HG02588 (cell line): ENCODE data around the gene TMEM147.
"Not testable (repeated sequence)": the region's sequence is repeated elsewhere in the genome, so short reads cannot be mapped to it uniquely, and the experiment has no call there.

ENCODE experiments used
- ATAC-seq: cut with Tn5 transposase; IDR thresholded peaks from one replicate; pipeline ENCODE4 v1.9.1; 2021; ENCODE audit warnings: mild to moderate bottlenecking, moderate library complexity; ENCODE audit not compliant: unreplicated experiment

The TMEM147 gene

DNA sequence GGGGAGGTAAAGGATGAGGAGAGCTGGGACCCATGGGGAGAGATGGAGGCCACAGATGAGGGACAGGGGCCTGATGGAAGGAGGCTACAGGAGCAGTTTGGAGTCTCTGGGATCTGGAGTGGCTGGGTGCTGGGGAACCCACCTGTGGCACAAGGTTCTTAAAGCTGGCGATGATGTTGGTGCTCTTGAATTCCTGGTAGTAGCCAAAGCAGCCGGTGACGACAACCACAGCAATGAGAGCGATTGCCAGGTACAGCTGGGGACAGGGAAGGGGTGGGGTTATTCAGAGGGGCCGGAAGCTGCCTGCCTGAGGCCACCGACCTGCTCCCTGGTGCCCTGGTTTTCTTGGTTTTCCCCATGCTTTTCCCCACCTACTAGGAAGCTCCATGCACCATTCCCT lies 15.3 kb downstream of the TMEM147 start:
- no peak for ATAC-seq

DNA sequence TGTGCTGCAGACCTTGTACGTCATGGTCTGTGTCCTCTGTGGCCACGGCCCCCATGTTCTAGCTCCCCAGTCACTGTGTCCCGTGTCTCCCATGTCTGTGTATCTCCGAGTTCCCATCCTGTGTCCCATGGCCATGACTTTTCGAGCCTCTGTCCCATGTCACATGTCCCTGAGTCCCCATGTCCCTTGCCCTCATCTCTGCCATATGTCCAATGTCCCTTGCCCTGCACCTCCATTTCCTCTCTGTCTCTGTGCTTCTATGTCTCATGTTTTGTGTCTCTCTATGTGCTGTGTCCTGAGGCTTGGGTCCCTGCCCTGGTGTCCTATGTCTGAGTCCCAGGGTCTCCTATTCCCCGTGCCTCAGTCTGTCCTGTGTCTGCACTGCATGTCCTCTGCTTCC lies 16.0 kb downstream of the TMEM147 start:
- no peak for ATAC-seq

DNA sequence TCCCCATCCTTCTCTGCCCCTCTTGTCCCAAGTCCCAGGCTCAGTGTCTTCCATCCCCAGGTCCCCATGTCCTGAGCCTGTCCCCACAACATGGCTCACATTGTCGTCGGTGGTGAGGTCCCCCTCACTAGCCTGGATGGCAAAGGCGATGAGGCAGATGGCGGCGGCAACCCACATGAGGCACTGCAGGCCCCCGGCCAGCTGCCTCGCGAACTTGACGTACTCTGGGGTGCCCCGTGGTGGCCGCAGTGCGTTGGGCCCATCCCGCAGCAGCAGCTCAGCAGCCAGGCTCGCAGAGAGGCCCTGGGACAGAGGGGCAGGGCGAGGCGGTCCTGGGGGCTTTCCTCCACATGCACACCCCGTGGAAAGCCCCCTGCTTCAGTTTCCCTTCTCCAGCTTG lies 16.9 kb downstream of the TMEM147 start:
- no peak for ATAC-seq

DNA sequence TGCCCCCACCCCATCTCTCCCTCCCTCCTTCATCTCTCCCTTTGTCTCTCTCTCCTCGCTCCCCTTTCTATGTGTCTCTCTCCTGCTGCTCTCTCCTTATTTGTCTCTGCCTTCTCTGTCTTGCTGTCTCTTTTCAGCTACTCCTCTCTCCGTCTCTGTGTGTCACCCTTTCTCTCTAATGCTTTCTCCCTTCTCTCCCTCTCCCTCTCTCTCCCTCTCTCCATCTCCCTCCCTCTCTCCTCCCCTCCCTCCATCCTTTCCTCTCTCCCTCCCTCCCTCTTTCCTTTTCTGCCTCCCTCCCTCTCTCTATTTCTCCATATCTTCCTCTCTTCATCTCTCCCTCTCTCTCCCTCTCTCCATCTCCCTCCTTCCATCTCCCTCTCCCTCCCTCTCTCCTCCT lies 17.4 kb downstream of the TMEM147 start:
- no peak for ATAC-seq

DNA sequence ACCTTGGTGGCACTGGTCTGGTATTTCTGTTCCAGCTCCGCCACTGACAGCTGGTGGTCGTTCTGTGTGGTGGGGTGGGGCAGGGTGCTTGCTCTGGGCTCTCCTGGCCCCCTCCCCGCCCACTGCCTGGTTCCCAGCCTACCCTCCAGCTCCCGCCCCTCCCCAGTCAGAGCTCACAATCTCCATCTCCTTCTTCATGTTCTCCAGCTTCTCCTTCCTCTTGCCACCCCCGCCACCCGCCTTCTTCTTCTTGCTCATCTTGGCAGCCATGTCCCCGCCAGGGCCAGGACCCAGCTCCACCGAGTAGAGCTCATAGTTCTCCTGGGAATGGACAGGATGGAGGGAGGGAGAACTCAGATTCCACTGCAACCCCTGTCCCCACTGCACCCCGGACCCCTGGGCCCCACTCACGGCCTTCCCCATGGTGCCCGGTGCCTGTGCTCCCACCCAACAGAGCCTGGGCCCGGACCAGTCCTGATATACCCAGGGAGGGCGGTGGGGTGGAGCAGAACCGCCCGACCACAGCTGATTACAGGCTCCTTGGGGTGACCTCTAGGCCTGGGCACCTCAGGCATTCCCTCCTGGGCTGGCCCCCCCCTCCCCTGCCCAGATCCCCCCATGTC lies 17.9 kb downstream of the TMEM147 start, which contains the start of gene ATP4A:
ATP4A (minus strand) TSS at position 452 of the 623 bp plus-strand sequence; CDS start at position 423, 29 bp downstream.
- no peak for ATAC-seq

DNA sequence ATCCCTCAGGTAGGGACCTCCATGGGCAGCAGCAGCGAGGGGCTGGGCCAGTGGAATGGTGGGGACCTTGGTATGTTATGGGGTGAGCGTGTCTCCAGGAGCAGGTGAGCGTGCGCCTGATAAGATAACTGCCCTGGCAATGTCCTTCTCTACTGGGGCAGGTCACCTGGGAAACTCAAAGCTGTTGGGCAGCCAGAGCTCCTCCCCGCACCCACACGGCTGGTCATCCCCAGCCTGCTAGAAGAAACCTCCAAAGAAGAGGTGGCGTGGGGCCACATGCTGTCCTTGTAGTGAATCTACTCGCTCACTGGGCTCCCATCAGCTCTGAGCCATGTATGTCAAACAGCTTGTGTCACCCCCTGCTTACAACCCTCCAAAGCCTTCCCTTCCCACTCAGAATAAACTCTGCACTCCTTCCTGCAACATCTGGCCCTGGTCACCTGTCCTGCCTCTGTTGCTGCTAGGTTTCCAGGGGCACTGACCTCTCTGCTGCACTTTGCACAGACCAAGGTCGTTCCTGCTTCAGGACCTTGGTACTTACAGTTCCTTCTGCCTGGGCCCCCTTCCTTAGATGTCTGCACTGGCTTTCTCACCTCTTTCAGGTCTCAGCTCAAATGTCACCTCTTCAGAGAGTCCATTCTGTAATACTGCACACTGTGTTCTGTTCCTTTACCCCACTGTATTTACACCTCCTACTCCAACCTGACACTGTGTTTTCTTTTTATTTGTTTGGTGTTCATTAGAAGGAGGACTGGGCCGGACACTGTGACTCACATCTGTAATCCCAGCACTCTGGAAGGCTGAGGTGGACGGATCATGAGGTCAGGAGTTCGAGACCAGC lies 19.8 kb downstream of the TMEM147 start:
- ATAC-seq = no peak

DNA sequence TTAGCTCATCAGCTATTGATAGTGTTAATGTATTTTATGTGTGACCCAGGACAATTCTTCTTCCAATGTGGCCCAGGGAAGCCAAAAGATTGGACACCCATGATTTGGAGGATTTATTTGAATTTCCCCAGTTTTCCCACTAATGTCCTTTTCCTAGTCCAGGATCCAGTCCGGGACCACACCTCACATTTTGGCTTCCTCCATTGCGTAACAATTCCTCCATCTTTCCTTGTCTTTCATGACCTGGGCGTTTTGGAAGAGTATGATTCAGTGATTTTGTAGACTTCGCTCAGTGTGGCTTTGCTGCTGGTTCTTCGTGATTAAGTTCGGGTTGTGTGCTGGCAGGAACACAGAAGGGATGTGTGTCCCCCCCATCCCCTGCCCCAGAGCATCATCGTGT lies 21.3 kb downstream of the TMEM147 start:
- no peak for ATAC-seq

DNA sequence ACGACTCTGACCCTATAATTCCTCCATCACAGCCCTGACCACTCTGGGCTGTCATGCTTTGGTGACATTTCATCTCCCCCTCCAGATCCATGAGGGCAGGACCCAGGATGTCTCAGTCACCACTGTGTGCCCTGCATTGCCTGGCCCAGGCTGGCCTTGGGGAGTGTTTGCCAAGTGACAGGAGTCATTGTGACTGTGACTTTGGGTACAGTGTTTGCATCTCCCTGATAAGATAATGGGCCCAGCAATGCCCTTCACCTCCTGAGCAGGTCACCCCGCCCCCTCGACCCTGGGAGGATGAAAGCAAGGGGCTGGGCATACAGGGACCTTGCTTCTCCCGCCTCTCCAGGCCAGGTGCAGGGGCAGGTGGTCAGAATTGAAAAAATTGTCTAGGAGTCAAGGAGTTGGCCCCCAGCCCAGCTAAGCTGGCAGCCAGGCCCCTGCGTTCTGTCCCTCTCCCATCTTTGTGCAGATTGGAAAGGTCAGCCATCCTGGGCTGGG lies 23.9 kb downstream of the TMEM147 start:
- no peak for ATAC-seq

DNA sequence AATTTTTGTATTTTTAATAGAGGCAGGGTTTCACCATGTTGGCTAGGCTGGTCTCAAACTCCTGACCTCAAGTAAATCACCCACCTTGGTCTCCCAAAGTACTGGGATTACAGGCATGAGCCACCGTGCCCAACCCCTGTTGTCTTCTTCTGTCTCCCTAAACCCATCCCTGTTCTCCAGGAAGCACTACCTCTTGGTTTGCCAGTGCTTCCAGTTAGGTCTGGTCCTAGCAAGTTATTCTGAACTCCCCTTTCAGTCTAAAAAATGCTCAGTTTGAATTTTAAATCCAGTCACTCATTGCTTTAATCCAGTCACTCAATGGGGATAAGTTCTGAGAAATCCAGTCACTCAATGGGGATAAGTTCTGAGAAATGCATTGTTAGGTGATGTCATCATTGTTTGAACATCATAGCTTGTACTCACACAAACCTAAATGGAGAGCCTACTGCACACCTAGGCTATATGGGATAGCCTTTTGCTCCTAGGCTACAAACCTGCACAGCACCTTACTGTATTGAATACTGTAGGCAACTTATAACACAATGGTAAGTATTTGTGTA lies 26.1 kb downstream of the TMEM147 start:
- no peak for ATAC-seq

DNA sequence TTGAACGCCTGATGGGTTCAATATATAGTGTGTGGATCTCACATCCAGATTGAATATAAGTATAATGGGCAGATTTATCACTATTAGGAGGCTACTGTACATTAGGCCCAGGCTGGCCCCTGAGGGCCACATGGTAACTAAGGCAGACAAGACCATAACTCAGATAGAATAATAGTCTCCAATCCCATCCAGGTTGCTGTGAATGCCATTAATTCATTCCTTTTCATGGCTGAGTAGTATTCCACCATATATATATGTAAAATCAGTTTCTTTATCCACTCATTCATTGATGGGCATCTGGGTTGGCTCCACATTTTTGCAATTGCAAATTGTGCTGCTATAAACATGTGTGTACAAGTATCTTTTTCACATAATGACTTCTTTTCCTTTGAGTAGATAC lies 32.5 kb downstream of the TMEM147 start:
- ATAC-seq = no peak

DNA sequence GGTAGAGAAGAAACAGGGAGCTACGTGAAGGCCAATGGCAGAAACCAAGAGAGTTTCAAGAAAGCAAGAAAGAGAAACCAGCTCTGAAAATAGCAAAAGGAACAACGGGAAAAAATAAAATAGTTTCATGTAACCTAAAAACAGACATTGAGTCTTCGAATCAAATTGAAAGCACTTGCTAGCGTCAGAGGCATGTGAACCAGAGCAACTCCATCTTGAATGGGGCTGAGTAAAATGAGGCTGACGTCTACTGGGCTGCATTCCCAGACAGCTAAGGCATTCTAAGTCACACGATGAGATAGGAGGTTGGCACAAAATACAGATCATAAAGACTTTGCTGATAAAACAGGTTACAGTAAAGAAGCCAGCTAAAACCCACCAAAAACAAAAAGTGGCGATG lies 33.3 kb downstream of the TMEM147 start:
- no peak for ATAC-seq

DNA sequence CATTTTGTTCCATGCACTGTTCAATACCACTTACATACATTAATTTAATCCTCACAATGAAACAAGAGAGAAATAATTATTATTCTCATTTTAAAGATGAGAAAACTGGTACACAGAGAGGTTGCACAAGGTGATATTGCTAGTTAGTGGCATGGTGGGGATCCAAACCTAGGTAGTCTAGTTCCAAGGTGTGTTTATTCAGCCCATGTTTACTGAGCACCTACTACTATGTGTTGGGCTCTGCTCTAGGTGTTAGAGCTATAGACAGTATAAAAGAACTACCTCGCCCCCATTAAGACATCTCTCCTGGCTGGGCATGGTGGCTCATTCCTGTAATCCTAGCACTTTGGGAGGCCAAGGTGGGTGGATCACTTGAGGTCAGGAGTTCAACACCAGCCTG lies 37.3 kb downstream of the TMEM147 start:
- no peak for ATAC-seq

DNA sequence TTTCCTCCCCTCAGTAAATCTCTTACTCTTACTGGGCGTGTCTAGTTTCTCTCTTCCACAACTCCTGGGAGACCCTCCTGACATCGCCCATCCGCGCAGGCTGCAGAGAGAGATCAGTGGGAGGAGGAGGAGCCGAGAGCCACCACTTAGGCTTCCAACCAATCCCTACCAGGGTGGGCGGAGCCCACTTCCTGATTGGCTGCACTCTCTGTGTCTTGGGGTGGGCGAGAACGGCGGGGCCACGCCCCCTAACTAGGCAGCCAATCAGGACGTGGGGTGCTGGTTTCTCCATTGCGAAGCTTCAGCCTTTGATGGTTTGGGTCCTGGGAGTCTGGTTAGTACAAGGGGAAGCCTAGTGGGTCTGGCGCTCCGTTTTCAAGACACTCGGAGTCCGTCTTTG lies 40.4 kb downstream of the TMEM147 start, which contains the start of gene PMIS2:
PMIS2 (plus strand) TSS at position 326 of the 400 bp plus-strand sequence. CDS start 87 bp downstream, outside the sequence.
- no peak for ATAC-seq

DNA sequence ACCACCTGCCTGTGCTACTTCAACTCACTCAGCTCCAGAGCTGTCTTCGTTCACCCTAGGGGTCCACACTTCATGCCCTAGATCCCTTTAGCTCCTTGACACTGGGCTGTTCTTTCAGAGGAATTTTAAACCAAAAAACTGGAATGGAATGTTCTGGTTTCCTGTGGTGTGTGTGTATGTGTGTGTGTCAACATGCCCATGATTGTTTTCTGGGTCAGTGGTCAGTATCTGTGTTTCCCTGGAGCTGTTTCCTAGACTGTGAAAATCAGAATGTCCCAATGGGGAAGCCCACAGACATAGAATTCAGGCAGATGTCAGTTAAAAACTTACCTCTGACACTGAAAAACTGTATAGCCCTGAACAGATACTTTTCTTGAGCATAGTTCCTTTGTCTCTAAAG lies 41.9 kb downstream of the TMEM147 start:
- no peak for ATAC-seq

DNA sequence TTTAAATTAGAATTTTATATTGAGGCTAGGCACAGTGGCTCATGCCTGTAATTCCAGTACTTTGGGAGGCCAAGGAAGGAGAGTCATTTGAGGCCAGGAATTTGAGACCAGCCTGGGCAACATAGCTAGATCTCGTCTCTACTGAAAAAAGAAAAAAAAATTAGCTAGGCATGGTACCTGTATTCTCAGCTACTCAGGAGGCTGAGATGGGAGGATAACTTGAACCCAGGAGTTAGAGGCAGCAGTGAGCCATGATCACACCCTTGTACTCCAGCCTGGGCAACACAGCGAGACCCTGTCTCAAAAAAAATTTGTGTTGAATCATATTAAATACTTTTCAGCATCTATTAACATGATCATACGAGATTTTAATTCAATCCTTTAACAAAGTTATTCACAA lies 45.4 kb downstream of the TMEM147 start:
- ATAC-seq = no peak

DNA sequence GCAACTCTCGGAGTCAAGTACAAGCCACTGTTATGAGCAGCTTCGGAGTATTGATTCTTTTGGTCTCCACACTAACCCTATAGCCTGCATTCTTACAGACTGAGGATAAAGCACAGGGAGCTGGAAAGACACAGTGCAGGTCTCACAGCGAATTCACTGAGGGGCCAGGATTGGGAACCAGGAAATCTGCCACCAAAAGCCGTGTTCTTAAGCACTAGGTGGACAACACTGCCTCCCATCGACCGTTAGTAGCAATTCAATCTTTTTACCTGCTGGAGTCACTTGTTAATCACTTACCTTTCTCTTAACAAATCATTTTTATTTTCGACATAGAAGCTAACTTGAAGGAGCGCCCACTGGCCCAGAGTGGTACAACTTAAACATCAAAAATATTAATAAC lies 46.8 kb downstream of the TMEM147 start:
- no peak for ATAC-seq

DNA sequence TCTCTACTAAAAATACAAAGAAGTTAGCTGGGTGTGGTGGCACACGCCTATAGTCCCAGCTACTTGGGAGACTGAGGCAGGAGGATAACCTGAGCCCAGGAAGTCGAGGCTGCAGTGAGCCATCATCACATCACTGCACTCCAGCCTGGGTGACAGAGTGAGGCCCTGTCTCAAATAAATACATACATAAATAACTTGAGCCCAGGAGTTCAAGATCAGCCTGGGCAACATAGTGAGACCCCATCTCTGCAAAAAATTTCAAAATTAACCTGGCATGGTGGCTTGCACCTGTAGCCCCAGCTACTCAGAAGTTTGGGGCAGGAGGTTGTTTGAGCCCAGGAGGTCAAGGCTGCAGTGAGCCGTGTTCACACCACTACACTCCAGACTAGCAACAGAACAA lies 49.6 kb downstream of the TMEM147 start:
- not testable (repeated sequence) for ATAC-seq

DNA sequence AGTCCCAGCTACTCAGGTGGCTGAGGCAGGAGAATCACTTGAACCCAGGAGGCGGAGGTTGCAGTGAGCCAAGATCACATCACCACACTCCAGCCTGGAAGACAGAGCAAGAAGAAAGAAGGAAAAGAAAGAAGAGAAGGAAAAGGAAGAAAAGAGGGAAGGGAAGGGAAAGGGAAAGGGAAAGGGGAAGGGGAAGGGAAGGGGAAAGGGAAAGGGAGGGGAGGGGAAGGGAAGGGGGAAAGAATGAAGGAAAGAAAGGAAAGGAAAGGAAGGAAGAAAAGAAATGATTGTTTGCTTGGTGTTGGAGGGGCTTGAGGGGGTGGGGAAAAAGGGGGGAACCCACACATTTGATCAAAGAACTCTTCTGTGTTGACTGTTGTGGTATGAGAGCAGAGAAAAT lies 50.5 kb downstream of the TMEM147 start:
- no peak for ATAC-seq

DNA sequence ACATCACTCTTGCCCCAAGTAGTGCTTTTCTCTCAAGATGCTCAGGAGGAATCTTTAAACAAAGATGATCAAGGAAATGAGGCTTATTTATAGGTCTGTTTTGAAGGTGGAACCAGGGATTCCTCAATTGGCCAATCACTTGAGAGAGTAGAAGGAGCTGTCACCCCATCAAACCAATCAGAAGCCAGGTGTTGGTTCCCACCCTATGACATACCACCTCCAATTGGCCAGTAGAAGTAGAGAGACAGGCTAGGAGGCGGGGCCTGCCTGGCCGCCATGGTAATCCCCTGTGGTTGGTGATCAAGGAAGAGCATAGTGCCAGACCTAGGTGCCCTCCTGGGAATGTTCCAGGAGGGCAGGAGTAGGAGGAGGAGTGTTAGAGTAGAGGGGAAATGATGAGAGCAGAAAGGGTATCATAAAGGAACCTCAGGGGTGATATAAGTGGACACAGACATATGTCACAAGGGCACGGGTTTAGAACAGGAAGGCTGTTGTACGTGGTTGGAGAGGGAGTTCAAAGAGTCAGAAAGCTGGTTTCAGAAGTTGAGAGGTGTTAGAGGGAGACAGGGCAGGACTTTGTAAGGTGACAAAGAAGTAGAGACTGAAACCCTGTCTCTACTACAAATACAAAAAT lies 51.1 kb downstream of the TMEM147 start:
- ATAC-seq = no peak
